Ovary (tissue), 3 donors: ENCODE measurements around the gene SMYD5.

ENCODE experiments used
- EP300 ChIP-seq: sonication (generic); formaldehyde crosslinking; IDR thresholded peaks from one replicate; pipeline ENCODE4 v1.6.1; 2017; ENCODE audit warnings: antibody characterized with exemption
- POLR2A ChIP-seq: fragments of 450-650 bp; IDR thresholded peaks from one replicate; pipeline ENCODE4 v1.6.1; 2017; ENCODE audit warnings: antibody characterized with exemption, mild to moderate bottlenecking, moderate library complexity
- TF ChIP-seq, protein P1 (sequence below), 3 donors: fragments of 450-650 bp in 2 of 3; fragments of 200-600 bp in 1 of 3; IDR thresholded peaks; one replicate each; pipeline versions ENCODE4 v1.5.1 to v1.8.0; 2016 to 2022; ENCODE audit warnings: antibody characterized with exemption in 3 of 3, mild to moderate bottlenecking in 1 of 3
- donor health status: DM: no; HTN: no; CAD: no.

DNA sequence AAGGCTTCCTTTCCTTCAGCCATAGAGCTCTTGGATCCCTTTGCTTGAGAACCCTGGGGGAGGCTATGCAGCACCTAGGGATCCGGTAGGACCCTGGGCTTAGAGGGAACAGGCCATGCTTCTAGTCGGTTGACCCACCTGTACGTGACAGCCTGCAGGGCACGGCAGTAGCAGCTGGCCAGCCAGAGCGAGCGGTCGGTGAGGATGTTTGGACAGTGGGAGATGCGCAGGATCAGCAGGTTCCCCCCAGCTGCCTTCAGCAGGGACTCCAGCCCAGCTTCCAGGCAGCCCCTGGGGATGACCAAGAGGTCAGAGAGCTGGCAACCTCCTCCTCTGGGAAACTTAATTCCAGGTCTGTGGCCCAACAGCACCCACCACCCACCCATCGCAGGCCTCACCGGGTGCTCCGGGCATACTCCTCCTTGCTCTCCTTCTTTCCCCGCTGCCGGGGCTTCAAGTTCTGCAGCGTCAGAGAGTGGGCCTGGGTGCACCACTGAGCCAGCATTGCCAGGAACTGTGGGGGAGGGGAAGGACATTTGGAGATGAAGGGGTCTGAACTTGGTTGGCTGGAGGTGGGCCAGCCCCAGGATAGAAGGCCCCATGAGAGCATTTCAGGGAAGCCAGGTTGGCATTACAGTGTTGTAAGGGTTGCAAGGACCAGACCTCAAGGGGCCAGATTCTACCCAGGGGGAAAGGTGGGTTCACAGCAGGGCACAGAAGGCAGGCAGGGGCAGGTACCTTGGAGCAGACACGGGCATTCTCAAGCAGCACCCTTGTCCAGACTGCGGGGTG lies 49.7 kb downstream of the SMYD5 start:
- TF ChIP-seq, protein P1, sequence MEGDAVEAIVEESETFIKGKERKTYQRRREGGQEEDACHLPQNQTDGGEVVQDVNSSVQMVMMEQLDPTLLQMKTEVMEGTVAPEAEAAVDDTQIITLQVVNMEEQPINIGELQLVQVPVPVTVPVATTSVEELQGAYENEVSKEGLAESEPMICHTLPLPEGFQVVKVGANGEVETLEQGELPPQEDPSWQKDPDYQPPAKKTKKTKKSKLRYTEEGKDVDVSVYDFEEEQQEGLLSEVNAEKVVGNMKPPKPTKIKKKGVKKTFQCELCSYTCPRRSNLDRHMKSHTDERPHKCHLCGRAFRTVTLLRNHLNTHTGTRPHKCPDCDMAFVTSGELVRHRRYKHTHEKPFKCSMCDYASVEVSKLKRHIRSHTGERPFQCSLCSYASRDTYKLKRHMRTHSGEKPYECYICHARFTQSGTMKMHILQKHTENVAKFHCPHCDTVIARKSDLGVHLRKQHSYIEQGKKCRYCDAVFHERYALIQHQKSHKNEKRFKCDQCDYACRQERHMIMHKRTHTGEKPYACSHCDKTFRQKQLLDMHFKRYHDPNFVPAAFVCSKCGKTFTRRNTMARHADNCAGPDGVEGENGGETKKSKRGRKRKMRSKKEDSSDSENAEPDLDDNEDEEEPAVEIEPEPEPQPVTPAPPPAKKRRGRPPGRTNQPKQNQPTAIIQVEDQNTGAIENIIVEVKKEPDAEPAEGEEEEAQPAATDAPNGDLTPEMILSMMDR (IDR thresholded peaks at IDR 0.05): no peak
- TF ChIP-seq POLR2A (no peak), EP300 (no peak)
